Stomach (tissue), 4 donors: ENCODE results near the gene YPEL3.

Experiments
- POLR2A ChIP-seq, 4 donors: fragments of 450-650 bp; IDR thresholded peaks; one replicate each; pipeline ENCODE4 v1.6.1; 2016; ENCODE audit warnings: antibody characterized with exemption in 4 of 4, control low read depth in 2 of 4, mild to moderate bottlenecking in 1 of 4, moderate library complexity in 1 of 4
- POLR2AphosphoS5 ChIP-seq, 3 donors: sonication (generic); formaldehyde crosslinking; IDR thresholded peaks; one replicate each; pipeline ENCODE4 v1.6.1; 2016; ENCODE audit warnings: antibody characterized with exemption in 3 of 3
- TF ChIP-seq, protein P1 (sequence below), 7 experiments: fragments of 450-650 bp in 4 of 7; fragments of 200-600 bp in 3 of 7; sonication (generic) in 3 of 7; IDR thresholded peaks; one replicate each; pipeline ENCODE4 v1.5.1; 2016 to 2019; ENCODE audit warnings: antibody characterized with exemption in 7 of 7, control low read depth in 2 of 7, mild to moderate bottlenecking in 1 of 7

DNA sequence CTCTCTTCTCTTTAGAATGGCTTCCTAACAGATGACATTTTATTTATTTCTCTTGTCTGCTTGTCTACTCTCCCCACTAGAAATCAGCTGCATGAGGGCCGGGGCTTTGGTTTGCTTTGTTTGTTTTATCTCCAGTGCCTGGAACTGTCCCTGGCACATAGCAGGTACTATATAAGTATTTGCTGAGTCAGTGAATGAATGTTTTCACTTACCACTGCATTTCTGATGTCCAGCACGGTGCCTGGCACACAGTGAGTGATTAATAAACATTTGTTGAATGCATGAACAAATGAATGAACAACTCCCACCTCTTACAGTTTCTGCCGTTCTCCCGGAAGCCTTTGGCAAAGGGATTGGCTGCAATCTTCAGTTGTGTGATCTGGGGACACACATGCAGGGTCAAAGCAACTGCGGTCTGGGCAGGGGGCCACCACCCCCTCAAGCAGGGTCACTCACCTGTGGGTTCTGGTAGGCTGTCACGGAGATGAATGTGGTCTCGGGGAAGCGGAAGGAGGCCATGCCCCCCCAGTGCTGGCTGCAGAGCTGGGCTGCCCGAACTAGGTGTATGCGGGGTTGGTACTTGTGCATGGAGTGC is 7.7 kb downstream of the YPEL3 start:
- TF ChIP-seq, protein P1, sequence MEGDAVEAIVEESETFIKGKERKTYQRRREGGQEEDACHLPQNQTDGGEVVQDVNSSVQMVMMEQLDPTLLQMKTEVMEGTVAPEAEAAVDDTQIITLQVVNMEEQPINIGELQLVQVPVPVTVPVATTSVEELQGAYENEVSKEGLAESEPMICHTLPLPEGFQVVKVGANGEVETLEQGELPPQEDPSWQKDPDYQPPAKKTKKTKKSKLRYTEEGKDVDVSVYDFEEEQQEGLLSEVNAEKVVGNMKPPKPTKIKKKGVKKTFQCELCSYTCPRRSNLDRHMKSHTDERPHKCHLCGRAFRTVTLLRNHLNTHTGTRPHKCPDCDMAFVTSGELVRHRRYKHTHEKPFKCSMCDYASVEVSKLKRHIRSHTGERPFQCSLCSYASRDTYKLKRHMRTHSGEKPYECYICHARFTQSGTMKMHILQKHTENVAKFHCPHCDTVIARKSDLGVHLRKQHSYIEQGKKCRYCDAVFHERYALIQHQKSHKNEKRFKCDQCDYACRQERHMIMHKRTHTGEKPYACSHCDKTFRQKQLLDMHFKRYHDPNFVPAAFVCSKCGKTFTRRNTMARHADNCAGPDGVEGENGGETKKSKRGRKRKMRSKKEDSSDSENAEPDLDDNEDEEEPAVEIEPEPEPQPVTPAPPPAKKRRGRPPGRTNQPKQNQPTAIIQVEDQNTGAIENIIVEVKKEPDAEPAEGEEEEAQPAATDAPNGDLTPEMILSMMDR (IDR thresholded peaks at IDR 0.05): no peak
- TF ChIP-seq POLR2A (IDR thresholded peaks at IDR 0.05) (no peak), POLR2AphosphoS5 (IDR thresholded peaks at IDR 0.05) (no peak)
